AG08396 (cell line): Measurements from ENCODE around the gene EFCAB13.
"Not testable (repeated sequence)": the region's sequence is repeated elsewhere in the genome, so short reads cannot be mapped to it uniquely, and the experiment has no call there.

Experiments used
- DNase-seq: peaks from one replicate; pipeline ENCODE4 v3.0.0; 2012; ENCODE audit warnings: low spot score, mixed read lengths

EFCAB13 gene

DNA sequence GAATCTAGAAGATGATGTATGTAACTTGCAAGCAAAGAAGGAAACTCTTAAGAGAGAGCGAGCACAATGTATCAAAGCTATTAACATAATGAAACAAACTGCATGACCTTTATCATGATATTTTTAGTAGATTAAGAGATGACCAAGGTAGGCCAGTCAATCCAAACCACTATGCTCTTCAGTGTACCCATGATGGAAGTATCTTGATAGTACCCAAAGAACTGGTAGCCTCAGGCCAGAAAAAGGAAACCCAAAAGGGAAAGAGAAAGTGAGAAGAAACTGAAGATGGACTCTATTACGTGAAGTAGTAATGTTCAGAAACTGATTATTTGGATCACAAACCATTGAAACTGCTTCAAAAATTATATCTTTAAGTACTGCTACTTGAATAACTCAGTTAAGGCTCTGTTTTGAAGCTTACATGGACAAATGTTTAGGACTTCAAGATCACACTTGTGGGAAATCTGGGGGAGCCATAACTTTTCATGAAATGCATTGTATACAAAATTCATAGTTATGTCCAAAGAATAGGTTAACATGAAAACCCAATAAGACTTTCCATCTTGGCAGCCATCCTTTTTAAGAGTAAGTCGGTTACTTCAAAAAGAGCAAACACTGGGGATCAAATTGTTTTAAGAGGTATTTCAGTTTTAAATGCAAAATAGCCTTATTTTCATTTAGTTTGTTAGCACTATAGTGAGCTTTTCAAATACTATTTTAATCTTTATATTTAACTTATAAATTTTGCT is 102.3 kb downstream of the EFCAB13 start:
- DNase-seq: not testable (repeated sequence)

DNA sequence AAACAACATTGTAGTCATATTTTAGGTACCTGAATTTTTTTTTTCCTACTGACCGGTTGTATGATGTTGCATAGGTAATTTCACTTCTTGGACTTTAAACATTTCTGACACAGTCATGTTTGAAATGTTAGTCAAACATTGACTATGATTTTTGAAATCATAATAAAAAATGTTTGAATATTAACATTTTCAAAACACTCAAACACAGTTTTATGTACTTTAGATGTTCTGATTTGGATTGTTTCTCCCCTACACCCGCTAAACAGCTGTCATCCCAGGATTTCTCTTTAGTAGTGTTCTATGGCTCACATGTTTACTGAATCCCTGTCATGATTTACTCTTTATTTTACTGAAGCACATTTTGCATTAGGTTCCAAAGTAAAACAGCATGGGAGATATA is 104.2 kb downstream of the EFCAB13 start:
- DNase-seq: no peak

DNA sequence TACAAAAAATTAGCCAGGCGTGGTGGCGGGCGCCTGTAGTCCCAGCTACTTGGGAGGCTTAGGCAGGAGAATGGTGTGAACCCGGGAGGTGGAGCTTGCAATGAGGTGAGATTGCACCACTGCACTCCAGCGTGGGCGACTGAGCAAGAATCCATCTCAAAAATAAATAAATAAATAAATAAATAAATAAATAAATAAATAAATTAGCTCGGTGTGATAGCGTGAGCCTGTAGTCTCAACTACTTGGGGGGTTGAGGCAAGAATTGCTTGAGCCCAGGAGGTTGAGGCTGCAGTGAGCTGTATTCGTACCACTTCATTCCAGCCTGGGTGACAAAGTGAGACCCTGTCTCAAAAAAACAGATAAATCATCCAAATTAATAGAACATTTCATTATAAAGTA is 108.5 kb downstream of the EFCAB13 start:
- not testable (repeated sequence) for DNase-seq

DNA sequence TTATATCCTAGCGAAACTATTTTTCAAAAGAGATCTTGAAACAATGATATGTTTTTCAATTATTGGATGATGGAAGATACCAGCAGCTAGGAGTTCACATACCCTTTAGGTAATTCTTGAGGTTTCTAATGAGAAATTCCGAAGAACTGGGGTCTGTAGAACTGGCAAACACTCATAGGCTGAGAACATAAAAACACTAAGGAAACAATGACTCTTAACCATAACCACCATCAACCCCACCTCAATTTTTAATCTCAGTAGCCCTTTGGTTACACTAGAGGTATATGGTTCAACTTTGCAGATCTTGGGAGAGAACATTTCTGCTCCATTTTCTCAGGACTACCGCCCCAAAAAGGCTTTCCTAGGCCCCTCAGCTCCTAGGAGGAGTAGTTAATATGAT is 141.4 kb downstream of the EFCAB13 start:
- no peak for DNase-seq

DNA sequence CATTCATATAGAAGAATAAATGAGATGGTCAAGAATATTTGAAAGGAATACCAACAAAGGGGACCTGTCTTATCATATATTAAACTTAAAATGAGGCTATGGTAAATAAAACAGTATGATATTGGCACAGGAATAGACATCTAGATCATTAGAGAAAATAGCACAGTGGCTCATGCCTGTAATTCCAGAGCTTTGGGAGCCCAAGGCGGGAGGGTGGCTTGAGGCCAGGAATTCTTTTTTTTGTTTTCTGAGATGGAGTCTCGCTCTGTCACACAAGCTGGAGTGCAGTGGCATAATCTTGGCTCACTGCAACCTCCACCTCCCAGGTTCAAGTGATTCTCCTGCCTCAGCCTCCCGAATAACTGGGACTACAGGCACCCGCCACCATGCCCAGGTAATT is 143.2 kb downstream of the EFCAB13 start:
- not testable (repeated sequence) for DNase-seq

DNA sequence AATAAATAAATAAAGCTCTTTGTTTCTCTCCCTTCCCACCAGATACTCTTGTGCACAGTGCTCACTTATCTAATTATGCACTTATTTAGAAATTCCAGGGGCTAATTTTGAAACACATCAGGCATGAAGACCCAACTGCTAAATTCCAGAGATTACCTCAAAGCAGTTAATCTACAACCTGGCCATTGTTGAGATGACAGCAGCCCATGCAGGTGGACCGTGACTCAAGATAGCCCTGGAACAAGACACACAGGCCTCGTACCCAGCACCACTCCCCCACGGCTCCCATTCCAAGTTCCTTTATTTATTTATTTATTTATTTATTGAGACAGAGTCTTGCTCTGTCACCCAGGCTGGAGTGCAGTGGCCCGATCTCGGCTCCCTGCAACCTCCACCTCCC is 147.1 kb downstream of the EFCAB13 start:
- DNase-seq: no peak

DNA sequence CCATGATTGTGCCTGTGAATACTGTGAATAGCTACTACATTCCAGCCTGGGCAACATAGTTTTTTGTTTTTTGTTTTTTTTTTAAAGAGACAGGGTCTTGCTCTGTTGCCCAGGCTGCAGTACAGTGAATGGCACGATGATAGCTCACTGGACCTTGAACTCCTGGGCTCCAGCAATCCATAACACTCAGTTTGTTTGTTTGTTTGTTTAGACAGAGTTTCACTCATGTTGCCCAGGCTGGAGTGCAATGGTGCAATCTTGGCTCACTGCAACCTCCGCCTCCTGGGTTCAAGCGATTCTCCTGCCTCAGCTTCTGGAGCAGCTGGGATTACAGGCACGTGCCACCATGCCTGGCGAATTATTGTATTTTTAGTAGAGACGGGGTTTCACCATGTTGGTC is 148.3 kb downstream of the EFCAB13 start:
- not testable (repeated sequence) for DNase-seq
